ENCODE data around the gene UBALD2.

GRCh38 chr17:76271669-76272540 is 6.8 kb downstream of the UBALD2 start:
- TF ChIP-seq CTCF (conservative IDR thresholded peaks at IDR 0.05; ENCODE audit: low read length) (no peak), EZH2phosphoT487 (IDR thresholded peaks at IDR 0.05; ENCODE audit: borderline replicate concordance, low read depth, low read length) (no peak)
